GM19035 (cell line): ENCODE data around the gene EMILIN2.

Experiments
- ATAC-seq: cut with Tn5 transposase; IDR thresholded peaks from one replicate; pipeline ENCODE4 v1.9.1; 2021; ENCODE audit not compliant: unreplicated experiment

The EMILIN2 gene

GRCh38 chr18:2897448-2898185 is 50.8 kb downstream of the EMILIN2 start:
- ATAC-seq, result no peak

GRCh38 chr18:2898186-2898640 is 51.4 kb downstream of the EMILIN2 start:
- no peak for ATAC-seq

GRCh38 chr18:2900684-2901422 is 54.0 kb downstream of the EMILIN2 start:
- no peak for ATAC-seq

GRCh38 chr18:2901423-2901985 is 54.7 kb downstream of the EMILIN2 start:
- no peak for ATAC-seq

- ATAC-seq, result no peak
Measured at GRCh38 chr18:2902327-2902726, 55.5 kb downstream of the EMILIN2 start.

DNA sequence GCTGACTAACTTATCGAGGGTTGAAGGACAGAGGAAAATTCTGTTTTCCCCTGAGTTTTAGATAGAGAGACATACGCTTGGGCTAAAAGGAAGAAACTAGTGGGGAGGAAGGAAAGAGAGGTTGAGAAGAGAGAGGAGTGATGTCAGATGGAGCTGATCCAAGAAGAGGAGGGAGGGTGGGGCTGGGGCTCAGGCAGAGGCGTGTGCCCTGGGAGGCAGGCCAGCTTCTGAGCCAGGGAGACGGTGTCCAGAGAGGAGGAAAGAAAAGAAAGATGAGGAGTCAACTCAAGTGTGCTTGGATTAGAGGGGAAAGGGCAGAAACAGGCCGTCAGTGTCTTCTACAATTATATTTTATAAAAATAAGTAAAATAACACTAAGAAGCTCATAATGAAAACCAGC is 56.2 kb downstream of the EMILIN2 start:
- ATAC-seq, result no peak

DNA sequence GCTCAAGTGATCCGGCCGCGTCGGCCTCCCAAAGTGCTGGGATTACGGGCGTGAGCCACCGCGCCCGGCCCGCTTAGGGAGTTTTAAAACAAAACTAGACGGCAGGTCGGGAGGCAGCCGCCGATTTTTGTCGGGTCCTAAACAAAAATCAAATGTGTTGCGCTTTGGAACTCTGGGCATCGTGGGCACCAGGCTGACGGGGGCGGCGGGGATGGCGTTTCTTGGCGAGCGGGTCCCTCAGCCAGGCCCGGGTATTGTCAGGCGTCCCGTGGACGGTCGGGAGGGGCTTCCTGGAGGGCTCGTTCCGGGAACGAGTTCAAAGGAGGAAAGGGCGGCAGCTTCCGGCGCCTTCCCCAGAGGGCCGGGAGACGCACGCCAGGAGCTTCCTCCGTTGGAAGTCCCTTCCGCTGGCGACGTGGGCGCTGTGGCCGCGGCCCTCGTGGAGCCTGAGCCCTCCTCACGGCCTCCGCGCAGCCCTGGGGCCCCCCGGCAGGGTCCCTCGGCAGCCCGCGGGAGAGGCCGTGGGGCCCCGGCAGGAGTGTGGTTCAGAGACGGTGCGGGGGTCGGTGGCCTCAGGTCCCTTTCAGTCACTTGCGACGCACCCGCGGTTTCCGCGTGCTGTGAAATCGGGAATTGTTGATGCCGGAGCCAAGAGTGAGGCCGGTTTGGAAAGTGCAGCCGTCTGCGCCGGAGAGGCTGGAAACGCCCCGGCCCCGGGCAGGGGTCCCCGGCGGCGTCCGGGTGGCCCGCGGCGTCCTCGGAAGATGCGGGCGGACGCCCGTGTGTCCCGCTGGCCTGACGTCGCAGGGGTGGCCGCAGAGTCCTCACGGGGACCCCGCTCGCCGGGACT is 59.3 kb downstream of the EMILIN2 start:
- ATAC-seq, result peak; percentile 40

- peak; percentile 47 for ATAC-seq
Measured at GRCh38 chr18:2906704-2907549, 60.1 kb downstream of the EMILIN2 start.

DNA sequence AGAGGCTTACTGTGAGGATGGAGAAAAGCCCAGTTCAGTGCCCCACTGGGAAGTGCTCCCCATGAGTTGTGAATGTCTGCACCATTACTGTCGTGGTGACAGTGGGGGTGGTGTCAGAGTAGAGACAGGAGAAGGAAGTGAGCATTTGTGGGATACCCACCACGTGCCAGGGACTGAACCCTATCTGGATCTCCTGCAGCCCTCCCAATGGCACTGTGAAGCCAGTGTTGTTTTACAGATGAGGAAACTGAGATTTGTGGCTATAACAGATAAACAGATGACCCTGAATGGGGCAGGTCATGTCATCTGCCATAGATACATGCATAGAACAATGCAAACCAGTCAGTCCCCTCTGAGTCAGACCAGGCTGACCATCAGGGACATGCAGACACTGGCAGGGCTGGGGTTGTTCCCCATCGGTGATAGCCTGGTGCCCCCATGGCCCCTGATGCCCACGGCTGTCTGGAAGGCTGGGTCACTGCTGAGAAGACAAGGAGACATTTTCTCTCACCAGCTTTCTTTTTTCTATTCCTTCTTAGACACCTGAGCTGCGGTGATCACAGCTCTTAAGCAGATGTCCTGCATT is 60.8 kb downstream of the EMILIN2 start:
- ATAC-seq, result no peak

DNA sequence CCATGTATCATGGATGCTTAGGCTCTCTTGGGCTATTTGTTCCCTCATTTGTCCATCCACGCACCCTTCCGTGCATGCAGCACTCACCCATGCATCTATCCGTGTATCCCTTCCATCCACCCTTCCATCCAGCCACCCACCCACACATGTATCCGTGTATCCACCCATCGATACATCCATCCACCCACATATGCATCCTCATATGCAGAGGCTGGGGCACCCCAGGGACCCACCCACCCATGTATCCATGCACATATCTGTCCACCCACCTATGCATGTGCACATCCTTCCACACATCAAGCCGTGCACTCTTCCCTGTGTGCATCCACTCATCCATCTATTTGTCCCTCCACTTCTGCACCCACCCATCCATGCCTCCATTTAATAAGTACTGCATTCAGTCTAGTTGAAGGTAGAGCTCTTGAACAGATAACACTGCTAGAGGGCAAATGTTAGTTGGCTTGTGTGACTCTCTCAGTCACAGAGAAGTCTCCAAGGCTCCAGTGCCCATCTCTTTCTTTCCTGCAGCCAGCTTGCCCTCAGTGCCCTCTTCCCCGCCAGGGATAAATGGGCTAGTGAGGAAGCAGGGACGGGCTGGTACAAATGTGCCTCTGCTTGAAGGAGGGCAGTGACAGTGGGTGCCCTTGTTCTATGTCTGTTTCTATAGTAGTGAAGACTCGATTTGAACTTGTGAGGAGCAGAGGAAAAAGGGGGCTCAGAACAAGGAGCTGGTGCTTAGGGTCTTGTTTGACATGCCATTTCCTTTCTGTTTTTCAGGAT is 61.5 kb downstream of the EMILIN2 start:
- no peak for ATAC-seq

GRCh38 chr18:2908946-2909335 is 62.1 kb downstream of the EMILIN2 start:
- ATAC-seq, result no peak

DNA sequence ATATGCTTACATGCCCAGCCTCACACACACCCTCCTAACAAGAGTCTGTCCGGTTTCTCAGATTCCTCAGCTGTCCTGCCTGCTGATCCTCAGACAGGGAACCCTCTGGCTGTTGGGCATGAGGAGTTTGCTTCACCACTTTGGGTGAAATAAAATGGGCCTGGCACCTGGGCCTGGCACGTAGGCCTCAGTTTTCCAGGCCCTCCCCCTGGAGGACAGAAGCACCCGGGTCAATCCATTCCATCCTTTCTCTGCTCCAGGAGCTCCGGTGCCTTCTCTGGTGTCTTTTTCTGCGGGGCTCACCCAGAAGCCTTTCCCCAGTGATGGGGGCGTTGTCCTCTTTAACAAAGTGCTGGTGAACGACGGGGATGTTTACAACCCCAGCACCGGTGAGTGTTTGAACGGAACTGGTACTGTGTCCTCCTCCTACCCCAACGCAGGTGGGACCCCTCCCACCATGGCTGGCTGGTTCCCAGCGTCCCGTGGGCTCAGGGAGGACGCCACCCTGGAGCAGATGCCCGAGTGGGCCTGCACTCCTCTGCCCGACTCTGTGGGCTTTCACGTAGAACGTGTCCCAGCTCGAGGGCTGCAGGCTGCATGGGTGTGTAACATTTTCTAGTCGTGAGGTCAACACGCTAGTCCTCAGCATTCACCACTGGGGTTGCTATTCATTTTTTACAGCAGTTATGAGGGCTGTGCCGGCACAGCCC is 62.8 kb downstream of the EMILIN2 start:
- ATAC-seq, result no peak

DNA sequence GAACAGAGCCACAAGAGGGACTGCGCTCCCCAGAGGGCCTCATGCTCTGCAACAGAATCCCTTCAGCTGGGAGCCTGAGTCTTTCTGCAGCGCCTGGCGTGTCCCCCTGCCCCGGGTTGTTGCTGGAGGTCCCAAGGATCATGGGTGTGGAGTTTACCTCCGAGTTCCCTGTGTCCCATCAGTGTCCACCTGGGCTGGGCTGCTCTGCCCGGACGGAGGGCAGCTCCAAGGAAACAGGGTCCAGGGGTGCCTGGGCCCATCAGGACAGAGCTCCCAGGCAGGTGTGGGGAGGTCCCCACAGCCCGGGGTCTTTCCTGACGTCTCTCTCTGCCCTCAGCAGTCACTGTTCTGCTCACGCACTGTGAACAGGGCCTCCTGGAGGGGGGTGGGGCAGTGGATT is 63.5 kb downstream of the EMILIN2 start:
- ATAC-seq, result no peak

- no peak for ATAC-seq
Measured at GRCh38 chr18:2910751-2911425, 64.1 kb downstream of the EMILIN2 start.

DNA sequence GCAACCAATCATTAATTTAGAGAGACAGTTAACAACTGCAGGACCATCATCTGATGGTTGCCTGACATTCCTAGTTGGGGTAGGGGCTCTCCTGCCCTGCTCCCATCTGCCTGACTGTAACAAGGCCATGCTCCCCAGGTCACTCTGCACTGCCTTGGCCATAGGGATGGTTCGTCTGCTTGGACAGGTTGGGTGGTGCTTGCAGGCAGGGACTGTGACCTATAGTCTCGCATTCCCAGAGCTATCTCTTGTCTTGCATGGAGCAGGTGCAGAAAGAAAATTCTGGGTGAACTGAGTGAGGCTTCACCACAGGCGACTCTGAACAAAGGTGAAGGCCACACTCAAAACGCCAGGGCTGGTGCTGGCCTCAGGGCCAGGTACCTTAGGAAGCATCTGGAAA is 64.7 kb downstream of the EMILIN2 start:
- no peak for ATAC-seq

- no peak for ATAC-seq
Measured at GRCh38 chr18:2912357-2913299, 65.8 kb downstream of the EMILIN2 start.
